Measurements from ENCODE around the gene CEP350. TPM values are rescaled to one million over a fixed set of nuclear protein-coding genes. Genes with fewer than 3 reads are reported as not detected.

CEP350 gene
- total RNA-seq, 1 donor from 2014 or later, result 48.7 TPM

- Mint-ChIP-seq H3K36me3 (ENCODE audit: insufficient read depth) (peaks cover 11% of the 10 kb centered on the region), H3K9me3 (ENCODE audit: low read depth) (peaks cover 18% of the 10 kb centered on the region), H3K4me1 (ENCODE audit: low read depth) (peaks cover 4% of the 10 kb centered on the region), H3K27ac (peak overlapping the region; percentile 59), H3K4me3 (ENCODE audit: low read depth) (no peak overlapping the region), H3K27me3 (no peaks in the 10 kb centered on the region)
- no peak for DNase-seq (ENCODE audit: low spot score, unreplicated experiment)
- no peak for TF ChIP-seq CTCF (IDR thresholded peaks at IDR 0.05; ENCODE audit: unreplicated experiment)
These were observed 22.5 kb downstream of the CEP350 start for GRCh38 chr1:179976970-179977651.

DNA sequence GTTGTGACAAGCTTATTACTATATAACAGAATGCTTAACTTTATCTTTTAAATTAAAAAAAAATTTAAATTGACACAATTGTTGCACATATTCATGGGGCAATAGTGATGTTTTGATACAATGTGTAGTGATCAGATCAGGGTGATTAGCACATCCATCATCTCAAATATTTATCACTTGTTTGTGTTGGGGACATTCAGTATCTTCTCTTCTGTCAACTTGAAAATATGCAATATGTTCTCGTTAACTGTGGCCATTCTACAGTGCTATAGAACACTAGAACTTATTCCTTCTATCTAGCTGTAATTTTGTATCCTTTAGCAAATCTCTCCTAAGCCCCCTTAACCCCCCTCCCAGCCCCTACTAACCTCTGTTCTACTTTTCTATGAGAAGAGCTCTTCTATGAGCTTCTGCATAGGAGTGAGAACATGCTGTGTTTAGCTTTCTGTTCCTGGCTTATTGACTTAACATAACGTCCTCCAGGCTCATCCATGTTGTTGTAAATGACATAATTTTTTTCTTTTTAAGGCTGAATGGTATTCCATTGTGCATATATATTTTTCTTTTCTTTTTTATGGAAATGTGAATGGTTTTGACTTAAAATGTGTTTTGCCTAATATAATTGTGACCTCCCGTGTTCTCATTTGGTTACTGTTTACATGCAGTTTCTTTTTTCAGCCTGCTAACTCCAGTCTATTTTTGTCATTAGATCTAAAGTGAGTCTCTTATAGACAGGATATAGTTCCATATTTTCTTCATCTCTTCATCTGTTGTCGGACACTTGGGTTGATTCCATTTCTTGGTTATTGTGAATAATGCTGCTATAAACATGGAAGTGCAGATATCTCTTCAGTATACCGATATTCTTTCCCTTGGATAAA, 23.8 kb downstream of the CEP350 start:
- Mint-ChIP-seq H3K4me3 (ENCODE audit: low read depth) (no peak overlapping the region), H3K4me1 (ENCODE audit: low read depth) (peaks cover 4% of the 10 kb centered on the region), H3K27ac (no peak overlapping the region), H3K9me3 (ENCODE audit: low read depth) (peaks cover 18% of the 10 kb centered on the region), H3K36me3 (ENCODE audit: insufficient read depth) (peaks cover 11% of the 10 kb centered on the region), H3K27me3 (no peaks in the 10 kb centered on the region)
- TF ChIP-seq CTCF (IDR thresholded peaks at IDR 0.05; ENCODE audit: unreplicated experiment), result no peak
- no peak for DNase-seq (ENCODE audit: low spot score, unreplicated experiment)

DNA sequence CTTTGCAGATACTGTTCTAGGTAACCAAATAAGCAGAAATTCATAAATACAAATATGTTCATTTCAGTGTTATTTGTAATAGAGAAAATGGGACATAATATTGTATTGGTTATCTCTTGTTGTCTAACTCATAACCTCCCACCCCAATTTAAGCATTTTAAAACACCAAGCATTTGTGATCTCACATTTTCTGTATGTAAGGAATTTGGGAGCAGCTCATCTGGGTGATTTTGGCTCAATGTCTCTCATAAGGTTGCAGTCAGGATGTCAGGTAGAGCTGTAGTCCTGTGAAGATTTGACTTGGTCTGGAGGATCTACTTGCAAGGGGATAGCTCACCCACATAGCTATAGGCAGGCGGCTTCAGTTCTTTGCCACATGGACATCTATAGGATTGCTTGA, 29.5 kb downstream of the CEP350 start:
- H3K36me3 Mint-ChIP-seq (ENCODE audit: insufficient read depth), result peaks cover 8% of the 10 kb centered on the region
- H3K4me1 Mint-ChIP-seq (ENCODE audit: low read depth), result peaks cover 2% of the 10 kb centered on the region
- H3K4me3 Mint-ChIP-seq (ENCODE audit: low read depth), result no peak overlapping the region
- H3K27ac Mint-ChIP-seq, result no peak overlapping the region
- no peak for DNase-seq (ENCODE audit: low spot score, unreplicated experiment)
- H3K27me3 Mint-ChIP-seq, result no peaks in the 10 kb centered on the region
- TF ChIP-seq CTCF (IDR thresholded peaks at IDR 0.05; ENCODE audit: unreplicated experiment), result no peak
- peaks cover 13% of the 10 kb centered on the region for H3K9me3 Mint-ChIP-seq (ENCODE audit: low read depth)

- no peak overlapping the region for H3K4me3 Mint-ChIP-seq (ENCODE audit: low read depth)
- TF ChIP-seq CTCF (IDR thresholded peaks at IDR 0.05; ENCODE audit: unreplicated experiment), result no peak
- no peaks in the 10 kb centered on the region for H3K27me3 Mint-ChIP-seq
- H3K4me1 Mint-ChIP-seq (ENCODE audit: low read depth), result peaks cover 2% of the 10 kb centered on the region
- H3K36me3 Mint-ChIP-seq (ENCODE audit: insufficient read depth), result peaks cover 1% of the 10 kb centered on the region
- no peak for DNase-seq (ENCODE audit: low spot score, unreplicated experiment)
- peak overlapping the region; percentile 22 for H3K27ac Mint-ChIP-seq
- peaks cover 5% of the 10 kb centered on the region for H3K9me3 Mint-ChIP-seq (ENCODE audit: low read depth)
These were observed 30.3 kb downstream of the CEP350 start for GRCh38 chr1:179984942-179985341.

GRCh38 chr1:179990847-179991246, 36.2 kb downstream of the CEP350 start:
- Mint-ChIP-seq H3K4me3 (ENCODE audit: low read depth) (no peak overlapping the region), H3K27me3 (no peaks in the 10 kb centered on the region), H3K9me3 (ENCODE audit: low read depth) (no peaks in the 10 kb centered on the region), H3K36me3 (ENCODE audit: insufficient read depth) (peaks cover 6% of the 10 kb centered on the region), H3K4me1 (ENCODE audit: low read depth) (no peaks in the 10 kb centered on the region), H3K27ac (no peak overlapping the region)
- no peak for DNase-seq (ENCODE audit: low spot score, unreplicated experiment)
- TF ChIP-seq CTCF (IDR thresholded peaks at IDR 0.05; ENCODE audit: unreplicated experiment), result no peak

Data from progenitor cell of endocrine pancreas (in vitro differentiated cells).